ENCODE measurements around the gene INHBB. TPM values are rescaled to one million over a fixed set of nuclear protein-coding genes. Genes with fewer than 3 reads are reported as not detected.
A peak's percentile ranks its signal among the peaks of the same experiment; 100 is the strongest.

Gene INHBB
- total and polyA plus RNA-seq, 11 donors, result 0.70 to 38.0 (median 2.8) TPM

GRCh38 chr2:120324933-120325332, 21.0 kb upstream of the INHBB start:
- DNase-seq, result no peak
- no peaks in the 10 kb centered on the region for H3K36me3 ChIP-seq
- no peak overlapping the region for H3K27ac ChIP-seq
- no peaks in the 10 kb centered on the region for H3K27me3 ChIP-seq
- 95 to 97% (median 96%) methylated on average over 4 to 7 of the region's 7 CpGs for WGBS, 4 donors
- no peak overlapping the region for H3K4me3 ChIP-seq
- no peaks in the 10 kb centered on the region for H3K9me3 ChIP-seq
- intact Hi-C loops (cut with DNase I), result no loop called here
- ATAC-seq, result no peak
- peaks cover 0 to 21% (median 5%) of the 10 kb centered on the region in 12 donors for H3K4me1 ChIP-seq
- TF ChIP-seq CTCF (IDR thresholded peaks at IDR 0.05) (no peak), POLR2A (IDR thresholded peaks at IDR 0.05) (no peak)

GRCh38 chr2:120326066-120326465, 19.9 kb upstream of the INHBB start:
- DNase-seq (peak in 1 of 5 donors; percentile 3), ATAC-seq (no peak)
- Histone ChIP-seq H3K4me3 (no peak overlapping the region), H3K27me3 (no peaks in the 10 kb centered on the region), H3K4me1 (peaks cover 0 to 15% (median 5%) of the 10 kb centered on the region in 12 donors), H3K27ac (no peak overlapping the region), H3K9me3 (no peaks in the 10 kb centered on the region), H3K36me3 (no peaks in the 10 kb centered on the region)
- TF ChIP-seq POLR2A (IDR thresholded peaks at IDR 0.05), result no peak
- TF ChIP-seq CTCF (IDR thresholded peaks at IDR 0.05), result no peak
- WGBS, 4 donors, result 82 to 86% (median 85%) methylated on average over 9 of the region's 9 CpGs
- intact Hi-C loops (cut with DNase I), result no loop called here

- 83 to 91% (median 86%) methylated on average over 19 to 24 of the region's 24 CpGs for WGBS, 4 donors
- peaks cover 0 to 4% (median 0%) of the 10 kb centered on the region in 12 donors for H3K9me3 ChIP-seq
- ATAC-seq, result peak in 1 of 4 donors; percentile 18
- no peak overlapping the region for H3K4me3 ChIP-seq
- no peak for DNase-seq
- intact Hi-C loops (cut with DNase I), result loop anchor here in 2 of 10 donors (10.0 kb wide), 2 partner anchors 744 to 754 kb away; no protein-coding TSS in a partner anchor
- no peaks in the 10 kb centered on the region for H3K4me1 ChIP-seq
- no peak overlapping the region for H3K27ac ChIP-seq
- H3K27me3 ChIP-seq, result peaks cover 0 to 7% (median 0%) of the 10 kb centered on the region in 9 donors
- no peak for TF ChIP-seq CTCF (IDR thresholded peaks at IDR 0.05)
- TF ChIP-seq POLR2A (IDR thresholded peaks at IDR 0.05), result no peak
- no peaks in the 10 kb centered on the region for H3K36me3 ChIP-seq
These were observed 14.8 kb upstream of the INHBB start for GRCh38 chr2:120330946-120331822.

GRCh38 chr2:120331903-120332302, 14.0 kb upstream of the INHBB start:
- intact Hi-C loops (cut with DNase I), result loop anchor here in 2 of 10 donors (10.0 kb wide), 2 partner anchors 743 to 753 kb away; no protein-coding TSS in a partner anchor
- WGBS, 4 donors, result 74 to 79% (median 76%) methylated on average over 4 of the region's 4 CpGs
- H3K4me1 ChIP-seq, result no peaks in the 10 kb centered on the region

More at GRCh38 chr2:120331903-120332302, 14.0 kb upstream of the INHBB start:
- peak in 1 of 4 donors; percentile 56 for ATAC-seq
- no peaks in the 10 kb centered on the region for H3K36me3 ChIP-seq
- DNase-seq, result no peak
- H3K27ac ChIP-seq, result no peak overlapping the region
- H3K4me3 ChIP-seq, result no peak overlapping the region
- peaks cover 0 to 4% (median 0%) of the 10 kb centered on the region in 12 donors for H3K9me3 ChIP-seq
- TF ChIP-seq POLR2A (IDR thresholded peaks at IDR 0.05) (no peak), CTCF (IDR thresholded peaks at IDR 0.05) (no peak)
- H3K27me3 ChIP-seq, result peaks cover 0 to 13% (median 0%) of the 10 kb centered on the region in 9 donors

Data from heart left ventricle (tissue), 16 donors.